Endothelial cell (in vitro differentiated cells): Measurements from ENCODE around the gene HDAC4. TPM values are rescaled to one million over a fixed set of nuclear protein-coding genes. Genes with fewer than 3 reads are reported as not detected.

ENCODE experiments used
- DNase-seq: peaks from one replicate; pipeline ENCODE4 v3.0.0; 2021; ENCODE audit warnings: low spot score
- H3K27ac Mint-ChIP-seq: one replicate; pipeline ENCODE4 v1.8.0; 2021; ENCODE audit warnings: mixed read lengths, inconsistent platforms; ENCODE audit not compliant: unreplicated experiment
- H3K27me3 Mint-ChIP-seq: one replicate; pipeline ENCODE4 v1.8.0; 2021; ENCODE audit warnings: mild to moderate bottlenecking, moderate library complexity, mixed read lengths, inconsistent platforms; ENCODE audit not compliant: unreplicated experiment
- H3K36me3 Mint-ChIP-seq: one replicate; pipeline ENCODE4 v1.8.0; 2021; ENCODE audit warnings: mild to moderate bottlenecking, low read depth, mixed read lengths, inconsistent platforms; ENCODE audit not compliant: unreplicated experiment
- H3K4me1 Mint-ChIP-seq: one replicate; pipeline ENCODE4 v1.8.0; 2021; ENCODE audit warnings: mild to moderate bottlenecking, mixed read lengths, inconsistent platforms; ENCODE audit not compliant: unreplicated experiment
- H3K4me3 Mint-ChIP-seq: one replicate; pipeline ENCODE4 v1.8.0; 2021; ENCODE audit warnings: mild to moderate bottlenecking, mixed read lengths, inconsistent platforms; ENCODE audit not compliant: unreplicated experiment
- H3K9me3 Mint-ChIP-seq: one replicate; pipeline ENCODE4 v1.8.0; 2021; ENCODE audit warnings: mixed read lengths, inconsistent platforms; ENCODE audit not compliant: unreplicated experiment
- total RNA-seq: library from RNA; stranded (reverse); fragmentation: NEBNext Ultra II Directional; extraction: Animal tissue kit (Norgen Biotek cat#: 25700); gene quantifications from one replicate; pipeline ENCODE4 v1.2.1, GENCODE V29; 2021; ENCODE audit not compliant: unreplicated experiment
- TF ChIP-seq, protein P1 (sequence below): fragments of 200-600 bp; sonication (generic); IDR thresholded peaks from one replicate; pipeline ENCODE4 v1.5.0; 2021; ENCODE audit warnings: antibody characterized with exemption; ENCODE audit not compliant: unreplicated experiment

HDAC4 gene
- total RNA-seq, 1 donor from 2014 or later, result 26.0 TPM

DNA sequence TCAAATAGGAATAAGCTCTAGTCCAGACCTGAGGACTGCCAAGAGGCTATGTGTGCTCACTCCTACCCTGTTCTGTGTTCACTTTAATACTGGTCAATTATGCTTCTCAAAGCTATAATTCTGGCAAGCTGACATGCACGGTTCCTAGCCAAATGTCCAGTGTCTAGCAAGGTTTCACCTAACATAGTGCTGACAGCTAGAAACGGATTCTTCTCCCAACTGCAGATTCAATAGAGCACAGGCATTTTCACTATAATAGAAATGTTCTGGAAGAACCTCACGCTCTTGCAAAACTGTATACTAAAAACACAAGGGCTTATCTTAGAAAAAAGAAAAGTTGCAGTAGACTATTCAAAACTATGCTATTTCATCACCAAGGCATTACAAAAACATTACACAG is 45.1 kb downstream of the HDAC4 start:
- no peaks in the 10 kb centered on the region for H3K9me3 Mint-ChIP-seq
- H3K27ac Mint-ChIP-seq, result no peak overlapping the region
- H3K4me1 Mint-ChIP-seq, result peaks cover 8% of the 10 kb centered on the region
- no peak for DNase-seq
- no peak overlapping the region for H3K4me3 Mint-ChIP-seq
- no peaks in the 10 kb centered on the region for H3K27me3 Mint-ChIP-seq
- H3K36me3 Mint-ChIP-seq, result peaks cover 18% of the 10 kb centered on the region
- TF ChIP-seq, protein P1, sequence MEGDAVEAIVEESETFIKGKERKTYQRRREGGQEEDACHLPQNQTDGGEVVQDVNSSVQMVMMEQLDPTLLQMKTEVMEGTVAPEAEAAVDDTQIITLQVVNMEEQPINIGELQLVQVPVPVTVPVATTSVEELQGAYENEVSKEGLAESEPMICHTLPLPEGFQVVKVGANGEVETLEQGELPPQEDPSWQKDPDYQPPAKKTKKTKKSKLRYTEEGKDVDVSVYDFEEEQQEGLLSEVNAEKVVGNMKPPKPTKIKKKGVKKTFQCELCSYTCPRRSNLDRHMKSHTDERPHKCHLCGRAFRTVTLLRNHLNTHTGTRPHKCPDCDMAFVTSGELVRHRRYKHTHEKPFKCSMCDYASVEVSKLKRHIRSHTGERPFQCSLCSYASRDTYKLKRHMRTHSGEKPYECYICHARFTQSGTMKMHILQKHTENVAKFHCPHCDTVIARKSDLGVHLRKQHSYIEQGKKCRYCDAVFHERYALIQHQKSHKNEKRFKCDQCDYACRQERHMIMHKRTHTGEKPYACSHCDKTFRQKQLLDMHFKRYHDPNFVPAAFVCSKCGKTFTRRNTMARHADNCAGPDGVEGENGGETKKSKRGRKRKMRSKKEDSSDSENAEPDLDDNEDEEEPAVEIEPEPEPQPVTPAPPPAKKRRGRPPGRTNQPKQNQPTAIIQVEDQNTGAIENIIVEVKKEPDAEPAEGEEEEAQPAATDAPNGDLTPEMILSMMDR, result no peak

- H3K36me3 Mint-ChIP-seq, result peaks cover 18% of the 10 kb centered on the region
- H3K9me3 Mint-ChIP-seq, result no peaks in the 10 kb centered on the region
- H3K4me1 Mint-ChIP-seq, result peaks cover 8% of the 10 kb centered on the region
- H3K27ac Mint-ChIP-seq, result no peak overlapping the region
- H3K27me3 Mint-ChIP-seq, result no peaks in the 10 kb centered on the region
- no peak for DNase-seq
- TF ChIP-seq, protein P1, result no peak
- H3K4me3 Mint-ChIP-seq, result no peak overlapping the region
Observed at GRCh38 chr2:239355139-239355538, 45.7 kb downstream of the HDAC4 start.

- peaks cover 18% of the 10 kb centered on the region for H3K36me3 Mint-ChIP-seq
Observed at GRCh38 chr2:239354791-239355136, 46.1 kb downstream of the HDAC4 start.

DNA sequence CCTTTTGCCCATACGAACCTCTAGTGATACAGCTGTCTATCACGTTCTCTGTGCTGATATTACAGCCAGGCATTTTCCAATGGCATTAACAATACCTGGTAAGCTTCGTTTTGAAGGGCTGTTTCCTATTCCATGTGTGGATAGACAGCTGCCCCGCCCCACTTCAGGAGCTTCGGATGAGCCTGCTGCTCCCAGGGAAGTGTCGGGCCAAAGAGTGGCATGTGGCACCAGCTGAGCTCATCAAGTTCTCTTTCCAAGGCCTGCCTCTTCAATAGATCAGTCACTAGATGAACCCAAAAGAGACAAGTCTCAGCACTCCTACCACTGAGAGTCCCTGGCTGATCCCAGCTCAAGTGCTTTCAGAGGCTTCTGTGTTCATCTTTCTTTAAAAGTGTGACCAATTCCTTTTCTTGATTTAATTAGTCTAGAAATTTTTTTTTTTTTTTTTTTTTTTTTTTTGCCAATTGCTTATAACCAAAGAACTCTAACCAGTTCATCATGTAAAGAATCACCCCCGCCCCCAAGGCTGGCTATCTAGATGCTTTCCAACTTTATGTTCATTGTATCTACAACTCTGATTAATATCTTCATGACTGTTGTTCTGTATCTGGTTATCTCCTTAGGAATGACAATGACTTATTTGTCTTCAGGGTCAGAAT is 46.6 kb downstream of the HDAC4 start:
- no peaks in the 10 kb centered on the region for H3K9me3 Mint-ChIP-seq
- no peak overlapping the region for H3K27ac Mint-ChIP-seq

More at GRCh38 chr2:239354791-239355136, 46.1 kb downstream of the HDAC4 start:
- H3K27ac Mint-ChIP-seq, result no peak overlapping the region
- H3K27me3 Mint-ChIP-seq, result no peaks in the 10 kb centered on the region
- no peak for DNase-seq
- H3K4me1 Mint-ChIP-seq, result peaks cover 8% of the 10 kb centered on the region
- TF ChIP-seq, protein P1, result no peak
- no peak overlapping the region for H3K4me3 Mint-ChIP-seq
- H3K9me3 Mint-ChIP-seq, result no peaks in the 10 kb centered on the region

DNA sequence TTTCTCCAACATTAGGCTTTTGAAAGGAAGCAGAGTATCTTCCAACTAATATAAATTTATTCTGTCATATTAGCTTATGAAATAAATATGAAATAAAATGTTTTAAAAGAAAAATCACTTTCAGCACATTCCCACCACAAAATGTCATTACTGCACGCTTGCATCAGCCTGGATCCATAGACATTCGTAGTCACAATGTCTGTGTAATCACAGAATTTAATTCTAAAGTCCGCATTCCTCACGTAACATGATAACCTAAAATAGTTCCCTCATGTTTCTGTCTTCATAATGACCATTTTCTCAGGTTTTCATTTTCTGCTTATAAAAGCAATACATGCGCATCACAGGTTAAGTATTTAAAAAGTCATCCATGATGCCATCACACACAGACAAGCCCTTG is 47.1 kb downstream of the HDAC4 start:
- Mint-ChIP-seq H3K27ac (no peak overlapping the region), H3K4me3 (no peak overlapping the region), H3K4me1 (peaks cover 8% of the 10 kb centered on the region), H3K27me3 (peaks cover 2% of the 10 kb centered on the region), H3K9me3 (no peaks in the 10 kb centered on the region), H3K36me3 (peaks cover 18% of the 10 kb centered on the region)
- TF ChIP-seq, protein P1, result no peak
- no peak for DNase-seq

More for the DNA sequence above, 46.6 kb downstream of the HDAC4 start:
- TF ChIP-seq, protein P1, result no peak
- DNase-seq, result no peak
- Mint-ChIP-seq H3K4me3 (no peak overlapping the region), H3K36me3 (peaks cover 18% of the 10 kb centered on the region), H3K4me1 (peaks cover 8% of the 10 kb centered on the region), H3K27me3 (peaks cover under 1% of the 10 kb centered on the region)
